Heart left ventricle (tissue), 13 donors: ENCODE results near the gene VEGFC.

Source experiments
- POLR2A ChIP-seq, 2 donors: fragments of 450-650 bp; IDR thresholded peaks; one replicate each; pipeline ENCODE4 v1.6.1; 2017; ENCODE audit warnings: antibody characterized with exemption in 2 of 2, mild to moderate bottlenecking in 2 of 2, moderate library complexity in 2 of 2
- TF ChIP-seq, protein P1 (sequence below), 12 donors: fragments of 200-600 bp; sonication (generic) in 4 of 12; IDR thresholded peaks; one replicate each; pipeline versions ENCODE4 v1.5.0 to v1.8.0; 2018 to 2022; ENCODE audit warnings: antibody characterized with exemption in 12 of 12, mild to moderate bottlenecking in 5 of 12
- donor health status: ischemic (EF 13 %, LVEDD 7.1; RV severe dilation, severe dysfunction).
- donor health status: DM: no; HTN: yes; CAD: no.
- donor health status: DM: no; HTN: no; CAD: no.
- donor health status: ischemic (EF 25% LVEDD 6.9; RV normal size, moderate dysfunction).
- donor health status: ischemic (EF 25% LVEDD 5.7; RV mildly dilated, moderate dysfunction).
- donor health status: ischemic (EF 35%, LVEDD 5.7; RV mildly dilated, moderate dysfunction).
- donor health status: nonischemic (EF 11% LVEDD 7.7; RV severe dilation, severe dysfunction).
- donor health status: DM: yes; HTN: yes; CAD: no.
- donor health status: PGD.
- donor health status: ischemic (EF 29% LVEDD 5.4; RV normal size, mild dysfunction).
- donor health status: nonischemic (EF 23%, LVEDD 6.1; RV moderate dilation, normal function).

DNA sequence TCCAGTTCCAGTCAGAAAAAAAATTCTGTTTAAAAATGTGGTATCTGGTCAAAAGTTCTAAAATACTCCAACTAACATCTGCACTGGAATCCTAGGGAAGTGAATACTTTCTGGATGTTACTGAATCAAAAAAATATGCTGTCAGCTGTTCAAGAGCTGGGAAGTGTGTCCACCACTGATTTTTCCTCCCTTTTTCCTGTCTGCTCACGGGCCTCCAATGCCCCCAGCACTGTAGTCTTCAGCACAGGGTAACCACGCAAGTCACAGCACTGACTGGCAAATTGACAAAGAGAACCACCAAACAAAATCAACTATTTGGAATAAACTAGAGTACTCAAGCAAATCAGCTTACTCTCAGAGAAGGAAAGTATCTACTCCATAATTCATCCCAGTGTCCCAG, 9.9 kb downstream of the VEGFC start:
- no peak for TF ChIP-seq POLR2A (IDR thresholded peaks at IDR 0.05)
- TF ChIP-seq, protein P1, sequence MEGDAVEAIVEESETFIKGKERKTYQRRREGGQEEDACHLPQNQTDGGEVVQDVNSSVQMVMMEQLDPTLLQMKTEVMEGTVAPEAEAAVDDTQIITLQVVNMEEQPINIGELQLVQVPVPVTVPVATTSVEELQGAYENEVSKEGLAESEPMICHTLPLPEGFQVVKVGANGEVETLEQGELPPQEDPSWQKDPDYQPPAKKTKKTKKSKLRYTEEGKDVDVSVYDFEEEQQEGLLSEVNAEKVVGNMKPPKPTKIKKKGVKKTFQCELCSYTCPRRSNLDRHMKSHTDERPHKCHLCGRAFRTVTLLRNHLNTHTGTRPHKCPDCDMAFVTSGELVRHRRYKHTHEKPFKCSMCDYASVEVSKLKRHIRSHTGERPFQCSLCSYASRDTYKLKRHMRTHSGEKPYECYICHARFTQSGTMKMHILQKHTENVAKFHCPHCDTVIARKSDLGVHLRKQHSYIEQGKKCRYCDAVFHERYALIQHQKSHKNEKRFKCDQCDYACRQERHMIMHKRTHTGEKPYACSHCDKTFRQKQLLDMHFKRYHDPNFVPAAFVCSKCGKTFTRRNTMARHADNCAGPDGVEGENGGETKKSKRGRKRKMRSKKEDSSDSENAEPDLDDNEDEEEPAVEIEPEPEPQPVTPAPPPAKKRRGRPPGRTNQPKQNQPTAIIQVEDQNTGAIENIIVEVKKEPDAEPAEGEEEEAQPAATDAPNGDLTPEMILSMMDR (IDR thresholded peaks at IDR 0.05), result no peak
